ENCODE results near the gene PDE4D. TPM values are rescaled to one million over a fixed set of nuclear protein-coding genes. Genes with fewer than 3 reads are reported as not detected.

Gene PDE4D
- total and polyA plus RNA-seq, 2 donors (not counting 3 experiments of a cell fraction or from before 2014, with no cell fraction given): 34.5 to 51.2 TPM

- POLR2A ChIA-PET: no interaction called here
- no peak for DNase-seq (ENCODE audit: low read depth, low spot score)
- H3K79me2 ChIP-seq (ENCODE audit: control insufficient read depth, insufficient read depth, low read length): no peaks in the 10 kb centered on the region
- no peaks in the 10 kb centered on the region for H3K36me3 ChIP-seq (ENCODE audit: control insufficient read depth in 2 of 2, extremely low read depth in 1 of 2, insufficient read depth in 2 of 2, low read length in 2 of 2)
- H3K4me2 ChIP-seq (ENCODE audit: insufficient read depth, low read length): no peak overlapping the region
- no peak for TF ChIP-seq GATA2 (IDR thresholded peaks at IDR 0.05; ENCODE audit: insufficient read depth, insufficient read length, low read depth, low read length)
- no TSS peak for BruUV-seq (replicated peaks)
- CTCF ChIA-PET: no interaction called here
- FAIRE-seq: no peak
- H3K4me1 ChIP-seq (ENCODE audit: control insufficient read depth, extremely low read depth, insufficient read depth, low read length): no peaks in the 10 kb centered on the region
- no peaks in the 10 kb centered on the region for H3K9me1 ChIP-seq (replicated peaks; ENCODE audit: control insufficient read depth, extremely low read depth, insufficient read depth, low read length)
- no peaks in the 10 kb centered on the region for H3K9me3 ChIP-seq (replicated peaks; ENCODE audit: control insufficient read depth, insufficient read depth, low read length)
- no peak overlapping the region for H2AFZ ChIP-seq (ENCODE audit: low read depth, low read length)
- dilution Hi-C loops (cut with MboI; ENCODE audit: extremely low pct_ligation_motif_present, low sequenced_read_pairs) (no loop called here), intact Hi-C loops (cut with micrococcal nuclease) (no loop called here)
- H3K4me3 ChIP-seq (replicated peaks in 1 of 3; ENCODE audit: insufficient read depth in 1 of 3, low read depth in 1 of 3, low read length in 3 of 3): no peak overlapping the region
- no peaks in the 10 kb centered on the region for H4K20me1 ChIP-seq (replicated peaks; ENCODE audit: control insufficient read depth, extremely low read depth, insufficient read depth, low read length)
- H3K27ac ChIP-seq (ENCODE audit: insufficient read depth, low read depth, low read length): no peak overlapping the region
- no peak overlapping the region for H3K9ac ChIP-seq (replicated peaks; ENCODE audit: extremely low read depth, insufficient read depth, low read length)
- H3K27me3 ChIP-seq (ENCODE audit: control insufficient read depth in 2 of 2, insufficient read depth in 2 of 2, low read length in 2 of 2): no peaks in the 10 kb centered on the region
Observed at GRCh38 chr5:59535561-59535960, 358.0 kb downstream of the PDE4D start.

DNA sequence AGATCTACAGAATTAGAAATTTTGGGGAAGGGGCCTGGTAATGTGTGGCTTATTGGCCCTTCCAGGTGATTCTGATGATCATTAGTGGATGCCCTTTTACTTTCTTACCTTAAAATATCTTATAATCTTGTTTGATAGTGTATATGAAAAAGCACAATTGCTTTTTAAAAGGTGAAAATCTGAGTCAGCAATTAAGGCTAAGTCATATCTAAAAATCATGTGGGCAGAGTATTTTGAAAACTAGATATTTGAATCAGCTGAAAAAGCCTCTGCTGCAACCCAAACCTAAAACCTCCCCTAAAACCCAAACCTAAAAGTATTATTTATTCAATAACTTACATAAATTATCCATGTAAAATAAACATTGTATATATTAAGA lies 359.8 kb downstream of the PDE4D start:
- DNase-seq (ENCODE audit: low read depth, low spot score) (no peak), FAIRE-seq (no peak)
- Histone ChIP-seq H4K20me1 (replicated peaks; ENCODE audit: control insufficient read depth, extremely low read depth, insufficient read depth, low read length) (no peaks in the 10 kb centered on the region), H3K4me1 (ENCODE audit: control insufficient read depth, extremely low read depth, insufficient read depth, low read length) (peaks cover 2% of the 10 kb centered on the region), H3K27me3 (ENCODE audit: control insufficient read depth in 2 of 2, insufficient read depth in 2 of 2, low read length in 2 of 2) (no peaks in the 10 kb centered on the region), H2AFZ (ENCODE audit: low read depth, low read length) (no peak overlapping the region), H3K36me3 (ENCODE audit: control insufficient read depth in 2 of 2, extremely low read depth in 1 of 2, insufficient read depth in 2 of 2, low read length in 2 of 2) (no peaks in the 10 kb centered on the region), H3K79me2 (ENCODE audit: control insufficient read depth, insufficient read depth, low read length) (no peaks in the 10 kb centered on the region), H3K9me3 (replicated peaks; ENCODE audit: control insufficient read depth, insufficient read depth, low read length) (no peaks in the 10 kb centered on the region), H3K27ac (ENCODE audit: insufficient read depth, low read depth, low read length) (no peak overlapping the region), H3K9ac (replicated peaks; ENCODE audit: extremely low read depth, insufficient read depth, low read length) (no peak overlapping the region), H3K4me3 (replicated peaks in 1 of 3; ENCODE audit: insufficient read depth in 1 of 3, low read depth in 1 of 3, low read length in 3 of 3) (no peak overlapping the region), H3K4me2 (ENCODE audit: insufficient read depth, low read length) (no peak overlapping the region), H3K9me1 (replicated peaks; ENCODE audit: control insufficient read depth, extremely low read depth, insufficient read depth, low read length) (no peaks in the 10 kb centered on the region)
- TF ChIP-seq GATA2 (IDR thresholded peaks at IDR 0.05; ENCODE audit: insufficient read depth, insufficient read length, low read depth, low read length): no peak
- intact Hi-C loops (cut with micrococcal nuclease) (no loop called here), dilution Hi-C loops (cut with MboI; ENCODE audit: extremely low pct_ligation_motif_present, low sequenced_read_pairs) (no loop called here)
- ChIA-PET POLR2A (no interaction called here), CTCF (interaction anchor here (0.7 to 1.2 kb wide), 3 partner anchors 20 to 127 kb away, joined by 3 to 5 read pairs (median 3); no protein-coding TSS in a partner anchor)
- no TSS peak for BruUV-seq (replicated peaks)

Data from endothelial cell of umbilical vein (primary cell).